ENCODE measurements around the gene HS2ST1. TPM values are rescaled to one million over a fixed set of nuclear protein-coding genes. Genes with fewer than 3 reads are reported as not detected.

HS2ST1 gene
- total RNA-seq, 1 experiment from 2014 or later = 54.0 TPM

- TF ChIP-seq CTCF (IDR thresholded peaks at IDR 0.05; ENCODE audit: unreplicated experiment) = no peak
- no peak overlapping the region for H3K27ac Mint-ChIP-seq (ENCODE audit: unreplicated experiment)
- DNase-seq = no peak
- no peaks in the 10 kb centered on the region for H3K36me3 Mint-ChIP-seq (ENCODE audit: insufficient read depth, unreplicated experiment)
- BruUV-seq (replicated peaks) = no TSS peak
- H3K4me3 Mint-ChIP-seq (ENCODE audit: low read depth, unreplicated experiment) = no peak overlapping the region
- intact Hi-C loops (cut with micrococcal nuclease; ENCODE audit: unreplicated experiment) = no loop called here
- H3K4me1 Mint-ChIP-seq (ENCODE audit: low read depth, unreplicated experiment) = peaks cover 18% of the 10 kb centered on the region
- H3K9me3 Mint-ChIP-seq (ENCODE audit: low read depth, unreplicated experiment) = no peaks in the 10 kb centered on the region
- CTCF ChIA-PET = no interaction called here
- H3K27me3 Mint-ChIP-seq (ENCODE audit: unreplicated experiment) = no peaks in the 10 kb centered on the region
These were observed 234.2 kb downstream of the HS2ST1 start for GRCh38 chr1:87148661-87149060.

GRCh38 chr1:87149241-87150041, 235.0 kb downstream of the HS2ST1 start:
- CTCF ChIA-PET = no interaction called here

GRCh38 chr1:87150143-87150542, 235.7 kb downstream of the HS2ST1 start:
- CTCF ChIA-PET = no interaction called here
- Mint-ChIP-seq H3K36me3 (ENCODE audit: insufficient read depth, unreplicated experiment) (no peaks in the 10 kb centered on the region), H3K9me3 (ENCODE audit: low read depth, unreplicated experiment) (no peaks in the 10 kb centered on the region), H3K27ac (ENCODE audit: unreplicated experiment) (no peak overlapping the region), H3K4me3 (ENCODE audit: low read depth, unreplicated experiment) (no peak overlapping the region), H3K27me3 (ENCODE audit: unreplicated experiment) (no peaks in the 10 kb centered on the region), H3K4me1 (ENCODE audit: low read depth, unreplicated experiment) (peaks cover 32% of the 10 kb centered on the region)
- no peak for TF ChIP-seq CTCF (IDR thresholded peaks at IDR 0.05; ENCODE audit: unreplicated experiment)
- BruUV-seq (replicated peaks) = no TSS peak
- intact Hi-C loops (cut with micrococcal nuclease; ENCODE audit: unreplicated experiment) = loop anchor here (5.0 to 10.0 kb wide), 5 partner anchors 52 to 635 kb away; partner anchors contain the start of gene LMO4
- no peak for DNase-seq

More at GRCh38 chr1:87149241-87150041, 235.0 kb downstream of the HS2ST1 start:
- no peaks in the 10 kb centered on the region for H3K9me3 Mint-ChIP-seq (ENCODE audit: low read depth, unreplicated experiment)
- DNase-seq = no peak
- TF ChIP-seq CTCF (IDR thresholded peaks at IDR 0.05; ENCODE audit: unreplicated experiment) = no peak
- no peak overlapping the region for H3K27ac Mint-ChIP-seq (ENCODE audit: unreplicated experiment)
- no peak overlapping the region for H3K4me3 Mint-ChIP-seq (ENCODE audit: low read depth, unreplicated experiment)
- peaks cover 25% of the 10 kb centered on the region for H3K4me1 Mint-ChIP-seq (ENCODE audit: low read depth, unreplicated experiment)
- no peaks in the 10 kb centered on the region for H3K36me3 Mint-ChIP-seq (ENCODE audit: insufficient read depth, unreplicated experiment)
- H3K27me3 Mint-ChIP-seq (ENCODE audit: unreplicated experiment) = no peaks in the 10 kb centered on the region
- intact Hi-C loops (cut with micrococcal nuclease; ENCODE audit: unreplicated experiment) = loop anchor here (5.0 to 10.0 kb wide), 5 partner anchors 53 to 635 kb away; partner anchors contain the start of gene LMO4
- BruUV-seq (replicated peaks) = no TSS peak

GRCh38 chr1:87151500-87152421, 237.3 kb downstream of the HS2ST1 start:
- CTCF ChIA-PET = interaction anchor here (0.6 to 1.7 kb wide), 3 partner anchors 72 to 177 kb away, joined by 3 to 7 read pairs (median 3); no protein-coding TSS in a partner anchor
- no peaks in the 10 kb centered on the region for H3K27me3 Mint-ChIP-seq (ENCODE audit: unreplicated experiment)
- BruUV-seq (replicated peaks) = no TSS peak
- no peaks in the 10 kb centered on the region for H3K36me3 Mint-ChIP-seq (ENCODE audit: insufficient read depth, unreplicated experiment)
- peak; percentile 68 for TF ChIP-seq CTCF (IDR thresholded peaks at IDR 0.05; ENCODE audit: unreplicated experiment)
- intact Hi-C loops (cut with micrococcal nuclease; ENCODE audit: unreplicated experiment) = loop anchor here (5.0 to 10.0 kb wide), 5 partner anchors 51 to 633 kb away; partner anchors contain the start of gene LMO4
- H3K4me1 Mint-ChIP-seq (ENCODE audit: low read depth, unreplicated experiment) = peaks cover 36% of the 10 kb centered on the region
- H3K27ac Mint-ChIP-seq (ENCODE audit: unreplicated experiment) = no peak overlapping the region
- peak; percentile 87 for DNase-seq
- no peaks in the 10 kb centered on the region for H3K9me3 Mint-ChIP-seq (ENCODE audit: low read depth, unreplicated experiment)
- peak overlapping the region; percentile 59 for H3K4me3 Mint-ChIP-seq (ENCODE audit: low read depth, unreplicated experiment)

All from Calu3 (cell line).